CD4-positive, alpha-beta T cell treated with Interleukin-12 subunit alpha and Interleukin-12 subunit beta, for 1 hour (primary cell): Measurements from ENCODE around the gene GSK3A.
A peak's percentile ranks its signal among the peaks of the same experiment; 100 is the strongest.

Source experiments
- DNase-seq: peaks from one replicate; pipeline ENCODE4 v3.0.0-alpha.2; 2020

Gene GSK3A

DNA sequence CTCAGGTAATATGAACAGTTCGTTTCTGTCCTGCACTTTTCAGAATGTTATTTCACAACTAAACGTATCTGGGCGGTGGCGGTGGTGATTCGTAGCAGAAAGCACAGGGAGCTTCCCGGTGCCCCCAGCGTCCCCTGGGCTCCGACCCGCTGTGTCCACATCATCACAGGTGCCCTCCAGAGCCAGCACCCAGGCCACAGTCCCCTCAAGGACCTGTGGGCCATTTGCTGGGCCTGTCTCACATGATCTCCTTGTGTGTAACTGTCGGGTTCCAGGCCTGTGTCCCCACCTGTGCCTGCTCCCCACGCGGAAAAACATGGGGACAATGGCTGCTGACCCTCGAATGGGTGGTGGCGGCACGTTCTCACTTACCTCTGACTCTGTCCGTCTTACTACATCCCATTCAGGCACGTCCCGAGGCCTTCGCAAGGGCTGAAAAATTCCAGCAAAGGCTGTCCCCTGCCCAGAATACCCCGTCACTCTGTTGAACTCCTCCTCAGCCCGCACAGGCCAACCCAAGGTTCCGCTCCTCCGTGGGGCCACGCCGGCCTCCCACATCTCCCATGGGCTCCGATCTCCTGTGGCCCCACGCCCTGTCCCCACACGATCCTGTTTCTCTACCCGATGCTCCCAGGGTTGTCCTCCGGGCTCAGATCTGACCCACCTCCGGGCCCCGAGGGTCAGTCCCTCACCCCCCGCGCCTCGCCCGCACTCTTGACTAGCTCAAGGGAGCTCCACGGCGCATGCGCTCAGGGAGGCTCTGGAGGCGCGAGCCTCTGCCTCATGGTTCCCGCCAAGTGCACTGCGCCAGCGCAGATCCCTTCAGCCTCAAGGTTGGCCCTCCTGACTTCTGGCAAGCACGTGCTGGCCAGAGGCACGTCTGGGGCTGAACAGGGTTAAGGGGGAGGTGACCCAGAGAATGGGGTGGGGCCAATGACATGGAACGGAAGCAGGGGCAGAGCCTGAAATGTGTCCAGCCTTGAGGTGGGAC, 46.1 kb downstream of the GSK3A start:
- no peak for DNase-seq

- DNase-seq: no peak
Measured at GRCh38 chr19:42193706-42194105, 48.7 kb downstream of the GSK3A start.

DNA sequence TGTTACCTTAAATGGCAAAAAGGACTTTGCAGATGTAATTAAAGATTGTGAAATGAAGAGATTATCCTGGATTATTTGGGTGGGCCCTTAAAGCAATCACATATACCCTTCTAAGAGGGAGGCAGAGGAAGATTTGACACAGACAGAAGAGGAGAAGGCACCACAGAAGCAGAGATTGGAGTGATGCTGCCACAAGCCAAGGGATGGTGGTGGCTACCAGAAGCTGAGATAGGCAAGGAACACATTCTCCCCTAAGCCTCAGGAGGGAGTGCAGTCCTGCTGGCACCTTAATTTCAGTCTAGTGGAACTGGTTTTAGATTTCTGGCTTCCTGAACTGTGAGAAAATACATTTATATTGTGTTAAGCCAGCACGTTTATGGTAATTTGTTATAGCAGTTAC, 49.1 kb downstream of the GSK3A start:
- no peak for DNase-seq

DNA sequence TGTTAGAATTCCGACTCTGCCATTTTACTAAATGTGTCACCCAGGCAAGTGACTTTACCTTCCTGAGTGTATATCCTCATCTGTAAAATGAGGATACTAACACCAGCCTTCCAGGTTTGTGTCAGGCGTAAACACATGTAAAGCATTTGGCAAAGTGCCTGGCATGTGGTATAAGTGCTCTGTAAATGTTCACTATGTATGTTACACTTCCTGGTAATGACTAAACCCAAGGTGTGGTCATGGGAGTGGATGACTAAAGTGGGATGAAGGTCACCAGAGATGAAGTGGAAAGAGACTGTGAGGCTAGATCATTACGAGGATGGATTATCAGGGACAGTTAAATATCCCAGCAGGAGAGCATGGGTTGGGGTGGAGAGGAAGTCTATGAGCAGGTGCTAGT, 50.5 kb downstream of the GSK3A start:
- DNase-seq: no peak

DNA sequence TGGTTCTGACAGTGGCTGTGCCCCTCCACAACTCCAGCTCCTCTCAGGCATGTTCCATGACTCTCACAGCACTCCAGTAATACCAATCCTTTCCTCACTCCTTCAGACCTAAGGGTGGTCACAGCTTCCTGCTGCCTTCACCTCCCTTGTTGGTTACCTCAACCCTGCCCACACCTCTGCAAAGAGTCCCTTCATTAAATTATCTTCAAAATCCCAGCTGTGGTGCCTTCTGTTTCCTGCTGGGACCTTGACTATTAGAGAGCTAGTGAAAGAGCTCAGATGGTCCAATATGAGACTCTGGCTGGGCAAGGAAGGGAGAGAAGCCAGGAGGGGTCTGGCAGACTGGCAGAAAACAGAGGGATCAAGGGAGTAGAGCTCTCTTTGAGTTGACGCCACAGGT, 51.1 kb downstream of the GSK3A start:
- DNase-seq: no peak

GRCh38 chr19:42189133-42189532, 53.3 kb downstream of the GSK3A start:
- no peak for DNase-seq

DNA sequence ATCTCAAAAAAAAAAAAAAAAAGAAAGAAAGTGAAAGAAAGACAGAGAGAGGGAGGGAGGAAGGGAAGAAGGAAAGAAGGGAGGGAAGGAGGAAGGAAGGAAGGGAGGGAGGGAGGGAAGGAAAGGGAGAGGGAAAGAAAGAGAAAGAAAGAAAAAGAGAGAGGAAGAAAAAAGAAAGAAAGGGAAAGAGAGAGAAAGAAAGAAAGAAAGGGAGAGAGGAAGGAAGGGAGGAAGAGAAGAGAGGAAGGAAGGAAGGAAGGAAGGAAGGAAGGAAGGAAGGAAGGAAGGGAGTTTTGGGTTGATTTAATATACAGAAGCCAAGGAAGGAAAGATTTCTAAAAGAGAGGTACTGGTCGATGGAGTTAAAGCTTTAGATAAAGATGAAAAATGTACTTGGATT, 53.7 kb downstream of the GSK3A start:
- no peak for DNase-seq

GRCh38 chr19:42185277-42185676, 57.1 kb downstream of the GSK3A start:
- DNase-seq: peak; percentile 59

DNA sequence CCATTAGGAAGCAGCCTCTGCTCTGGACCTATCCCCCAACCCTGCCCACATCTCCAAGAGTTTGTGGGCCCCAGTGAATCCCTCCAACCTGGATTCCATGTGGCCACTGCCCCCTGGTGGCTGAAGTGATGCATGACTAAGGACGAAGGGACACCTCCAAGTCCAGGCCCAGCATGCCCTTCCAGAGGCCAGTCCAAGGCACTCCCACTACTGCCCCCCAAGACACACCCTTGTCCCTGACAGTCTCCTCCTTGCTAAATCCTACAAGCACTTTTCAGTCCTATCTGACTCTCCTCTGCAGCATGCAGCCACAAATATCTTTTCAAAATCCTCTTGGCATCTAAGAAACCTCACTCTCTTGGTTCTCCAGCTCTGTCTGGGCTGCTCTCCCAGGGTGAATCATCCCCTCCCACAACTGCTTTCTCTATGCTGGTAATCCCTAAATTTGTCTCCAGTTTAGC, 58.0 kb downstream of the GSK3A start:
- peak; percentile 72 for DNase-seq
